ENCODE data around the gene UGGT2. TPM values are rescaled to one million over a fixed set of nuclear protein-coding genes. Genes with fewer than 3 reads are reported as not detected.

UGGT2 gene
- total RNA-seq, 1 experiment from 2014 or later: 34.5 TPM

GRCh38 chr13:96025283-96025682, 27.9 kb downstream of the UGGT2 start:
- Mint-ChIP-seq H3K9me3 (no peaks in the 10 kb centered on the region), H3K27ac (no peak overlapping the region; a peak in 1 of 7 replicates), H3K27me3 (ENCODE audit: low read depth) (no peaks in the 10 kb centered on the region), H3K4me3 (no peak overlapping the region), H3K36me3 (ENCODE audit: insufficient read depth in 1 of 3, low read depth in 3 of 3) (peaks cover 5 to 19% (median 18%) of the 10 kb centered on the region in 3 experiments; a peak in 6 of 7 replicates), H3K4me1 (peaks cover 8% of the 10 kb centered on the region in 2 experiments)
- no peak overlapping the region for H3K27ac ChIP-seq (ENCODE audit: insufficient read length, low read depth, low read length)
- TF ChIP-seq, protein P1, sequence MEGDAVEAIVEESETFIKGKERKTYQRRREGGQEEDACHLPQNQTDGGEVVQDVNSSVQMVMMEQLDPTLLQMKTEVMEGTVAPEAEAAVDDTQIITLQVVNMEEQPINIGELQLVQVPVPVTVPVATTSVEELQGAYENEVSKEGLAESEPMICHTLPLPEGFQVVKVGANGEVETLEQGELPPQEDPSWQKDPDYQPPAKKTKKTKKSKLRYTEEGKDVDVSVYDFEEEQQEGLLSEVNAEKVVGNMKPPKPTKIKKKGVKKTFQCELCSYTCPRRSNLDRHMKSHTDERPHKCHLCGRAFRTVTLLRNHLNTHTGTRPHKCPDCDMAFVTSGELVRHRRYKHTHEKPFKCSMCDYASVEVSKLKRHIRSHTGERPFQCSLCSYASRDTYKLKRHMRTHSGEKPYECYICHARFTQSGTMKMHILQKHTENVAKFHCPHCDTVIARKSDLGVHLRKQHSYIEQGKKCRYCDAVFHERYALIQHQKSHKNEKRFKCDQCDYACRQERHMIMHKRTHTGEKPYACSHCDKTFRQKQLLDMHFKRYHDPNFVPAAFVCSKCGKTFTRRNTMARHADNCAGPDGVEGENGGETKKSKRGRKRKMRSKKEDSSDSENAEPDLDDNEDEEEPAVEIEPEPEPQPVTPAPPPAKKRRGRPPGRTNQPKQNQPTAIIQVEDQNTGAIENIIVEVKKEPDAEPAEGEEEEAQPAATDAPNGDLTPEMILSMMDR (conservative IDR thresholded peaks at IDR 0.05): no peak
- no peaks in the 10 kb centered on the region for H4K20me1 ChIP-seq (ENCODE audit: control insufficient read depth, insufficient read depth, insufficient read length)
- no peaks in the 10 kb centered on the region for H3K79me1 ChIP-seq (ENCODE audit: insufficient read depth, low read depth, low read length, poor library complexity, severe bottlenecking)
- no peak overlapping the region for H2BK15ac ChIP-seq (ENCODE audit: low read depth, low read length)
- H2BK120ac ChIP-seq (ENCODE audit: low read depth, low read length, poor library complexity, severe bottlenecking): no peak overlapping the region
- no peak overlapping the region for H2AK5ac ChIP-seq (ENCODE audit: insufficient read length, low read length)
- H3K9ac ChIP-seq (ENCODE audit: extremely low read depth, insufficient read length, low read length): no peak overlapping the region
- no peak overlapping the region for H4K91ac ChIP-seq (ENCODE audit: insufficient read length, low read depth, low read length)
- H3K79me2 ChIP-seq (ENCODE audit: insufficient read depth, low read length): peaks cover 1% of the 10 kb centered on the region; the same call in 1 of the 2 replicates
- H3T11ph ChIP-seq (ENCODE audit: low read length): no peak overlapping the region
- H2BK20ac ChIP-seq (ENCODE audit: low read depth, low read length, poor library complexity, severe bottlenecking): no peak overlapping the region
- no peak overlapping the region for H3K14ac ChIP-seq (ENCODE audit: insufficient read depth, low read length)
- H3K4me1 ChIP-seq (ENCODE audit: insufficient read depth, low read length): no peaks in the 10 kb centered on the region
- H4K5ac ChIP-seq (ENCODE audit: insufficient read length, low read depth, low read length): no peak overlapping the region
- no peak overlapping the region for H2BK12ac ChIP-seq (ENCODE audit: insufficient read length, low read depth, low read length)
- no peak overlapping the region for H3K4ac ChIP-seq (ENCODE audit: low read depth, low read length)
- no peak overlapping the region for H3K23ac ChIP-seq (ENCODE audit: insufficient read length, low read depth, low read length)
- H2AFZ ChIP-seq (ENCODE audit: low read length): no peak overlapping the region
- no peaks in the 10 kb centered on the region for H3K23me2 ChIP-seq (ENCODE audit: insufficient read length, low read depth, low read length, poor library complexity, severe bottlenecking)
- H3K4me2 ChIP-seq (ENCODE audit: insufficient read depth, insufficient read length, low read length): no peak overlapping the region
- no peak for DNase-seq
- no peak overlapping the region for H3K56ac ChIP-seq (ENCODE audit: insufficient read length, low read depth, low read length)
- no peak overlapping the region for H2BK5ac ChIP-seq (ENCODE audit: insufficient read length, low read length)
- no peak overlapping the region for H3K18ac ChIP-seq (ENCODE audit: insufficient read length, low read depth, low read length)
- H3K27me3 ChIP-seq (ENCODE audit: insufficient read depth, low read length): no peaks in the 10 kb centered on the region
- H4K8ac ChIP-seq (replicated peaks; ENCODE audit: insufficient read length, low read depth, low read length): no peak overlapping the region
- H3K9me3 ChIP-seq (ENCODE audit: control insufficient read depth, low read depth, low read length): no peaks in the 10 kb centered on the region
